Measurements from ENCODE around the gene DLG2. TPM values are rescaled to one million over a fixed set of nuclear protein-coding genes. Genes with fewer than 3 reads are reported as not detected.

Gene DLG2
- total and polyA plus RNA-seq, 2 of the 4 experiments (the other 2 are of a cell fraction), result 0.31 to 0.36 TPM

GRCh38 chr11:84558085-84558905 is 1068.8 kb downstream of the DLG2 start (continued):
- TF ChIP-seq CHD1 (IDR thresholded peaks at IDR 0.05; ENCODE audit: low read depth, low read length), result no peak

- Histone ChIP-seq H2AK5ac (ENCODE audit: low read depth, low read length) (no peak overlapping the region), H3K4ac (ENCODE audit: low read depth, low read length) (no peak overlapping the region), H3K4me1 (ENCODE audit: control insufficient read depth, insufficient read depth, low read length) (no peaks in the 10 kb centered on the region), H3K56ac (ENCODE audit: extremely low read depth, insufficient read depth, low read length) (no peak overlapping the region), H3K27ac (ENCODE audit: insufficient read depth, low read length) (no peak overlapping the region), H3K18ac (ENCODE audit: low read depth, low read length) (no peak overlapping the region), H2AFZ (replicated peaks; ENCODE audit: low read length, poor library complexity) (no peak overlapping the region), H2BK120ac (ENCODE audit: low read depth, low read length) (no peak overlapping the region), H4K5ac (ENCODE audit: low read depth, low read length) (no peak overlapping the region), H3K4me2 (ENCODE audit: low read depth, low read length) (no peak overlapping the region), H3K27me3 (ENCODE audit: control insufficient read depth, insufficient read depth, low read length) (no peaks in the 10 kb centered on the region), H3K14ac (replicated peaks; ENCODE audit: low read depth, low read length) (no peak overlapping the region), H2BK20ac (ENCODE audit: low read depth, low read length) (no peak overlapping the region), H3K9ac (ENCODE audit: low read depth, low read length) (no peak overlapping the region), H3K79me1 (ENCODE audit: low read depth in 1 of 2, low read length in 2 of 2) (no peaks in the 10 kb centered on the region), H3K9me1 (ENCODE audit: insufficient read depth, low read length) (no peaks in the 10 kb centered on the region), H2AK9ac (replicated peaks; ENCODE audit: low read depth, low read length, poor library complexity) (no peak overlapping the region), H4K20me1 (ENCODE audit: insufficient read depth, low read length) (no peaks in the 10 kb centered on the region), H2BK5ac (ENCODE audit: low read depth, low read length, poor library complexity, severe bottlenecking) (no peak overlapping the region), H3K23ac (ENCODE audit: low read depth, low read length) (no peak overlapping the region), H3K36me3 (ENCODE audit: control insufficient read depth, insufficient read depth, low read length) (no peaks in the 10 kb centered on the region), H2BK15ac (ENCODE audit: low read depth, low read length) (no peak overlapping the region), H3K9me3 (ENCODE audit: control insufficient read depth, insufficient read depth, low read length) (no peaks in the 10 kb centered on the region), H4K8ac (ENCODE audit: low read depth in 2 of 2, low read length in 2 of 2) (no peak overlapping the region), H4K91ac (ENCODE audit: insufficient read depth, low read depth, low read length) (no peak overlapping the region), H3K4me3 (ENCODE audit: insufficient read depth, low read depth, low read length) (no peak overlapping the region)
- CTCF ChIA-PET, result no interaction called here
- in situ Hi-C loops (cut with MboI; ENCODE audit: low sequenced_read_pairs) (no loop called here), intact Hi-C loops (cut with micrococcal nuclease) (no loop called here), dilution Hi-C loops (cut with HindIII; ENCODE audit: low sequenced_read_pairs, unreplicated experiment) (no loop called here)
- no peak for DNase-seq
- POLR2A ChIA-PET (ENCODE audit: unreplicated experiment), result no interaction called here
- 20% methylated on average over 2 of the region's 2 CpGs; no CpG with 5 or more reads in 1 of the 2 experiments for WGBS, 2 experiments (ENCODE audit: extremely low coverage in 2 of 2, insufficient read length in 1 of 2)
- no TSS peak for BruUV-seq (replicated peaks)
- ATAC-seq (ENCODE audit: low read depth), result no peak
- TF ChIP-seq NFE2L2 (IDR thresholded peaks at IDR 0.05; ENCODE audit: low read depth, low read length) (no peak), SMC3 (IDR thresholded peaks at IDR 0.05; ENCODE audit: low read depth, low read length) (no peak), ELK1 (IDR thresholded peaks at IDR 0.05; ENCODE audit: borderline replicate concordance, low read depth, low read length) (no peak), RAD21 (IDR thresholded peaks at IDR 0.05; ENCODE audit: low read length) (no peak), USF2 (IDR thresholded peaks at IDR 0.05; ENCODE audit: low read depth, low read length) (no peak), FOS (IDR thresholded peaks at IDR 0.05; ENCODE audit: low read depth, low read length) (no peak), CEBPB (IDR thresholded peaks at IDR 0.05; ENCODE audit: low read depth, low read length) (no peak), RCOR1 (IDR thresholded peaks at IDR 0.05; ENCODE audit: insufficient replicate concordance, low read length) (no peak), CTCF (conservative IDR thresholded peaks at IDR 0.05; ENCODE audit: low read depth, low read length) (no peak), MAFK (IDR thresholded peaks at IDR 0.05; ENCODE audit: low read depth, low read length) (no peak), MXI1 (IDR thresholded peaks at IDR 0.05; ENCODE audit: borderline replicate concordance, low read depth, low read length) (no peak), MAZ (IDR thresholded peaks at IDR 0.05; ENCODE audit: borderline replicate concordance, low read depth, low read length) (no peak)
Measured at GRCh38 chr11:84552791-84553190, 1074.4 kb downstream of the DLG2 start.

Data from IMR-90 (cell line).